K562 (cell line): ENCODE data around the gene HIPK2. TPM values are rescaled to one million over a fixed set of nuclear protein-coding genes. Genes with fewer than 3 reads are reported as not detected.

Source experiments
- CBX8 ChIP-seq: fragments of 200-600 bp; sonication (generic); IDR thresholded peaks from 2 replicates; pipeline ENCODE4 v1.6.1; 2012; ENCODE audit warnings: borderline replicate concordance, mixed run types, low read depth, mild to moderate bottlenecking, moderate library complexity, mixed read lengths, low read length, control low read depth, inconsistent platforms; ENCODE audit not compliant: poor library complexity, severe bottlenecking; ENCODE audit errors: extremely low read depth
- CEBPB ChIP-seq: fragments of 450-650 bp; IDR thresholded peaks from 2 replicates; pipeline ENCODE4 v1.6.1; 2016; ENCODE audit warnings: missing genetic modification characterization, missing compliant biosample characterization
- CHD4 ChIP-seq: fragments of 200-600 bp; sonication (generic); IDR thresholded peaks from 3 replicates; pipeline ENCODE4 v1.6.1; 2012; ENCODE audit warnings: low read depth, mild to moderate bottlenecking, mixed read lengths, low read length, inconsistent platforms; ENCODE audit not compliant: insufficient read depth, insufficient replicate concordance, poor library complexity, severe bottlenecking
- DNMT1 ChIP-seq: fragments of 450-650 bp; IDR thresholded peaks from 2 replicates; pipeline ENCODE4 v1.6.1; 2016; ENCODE audit warnings: antibody characterized with exemption, mild to moderate bottlenecking
- FUS ChIP-seq: fragments of 200-400 bp; formaldehyde crosslinking; optimal IDR thresholded peaks from 2 replicates; pipeline ENCODE3; 2017; ENCODE audit warnings: low read depth, low read length
- GABPB2 ChIP-seq: fragments of 250-450 bp; sonication (Bioruptor Pico); conservative IDR thresholded peaks from 2 replicates; pipeline ENCODE4 v1.5.1; 2021; ENCODE audit warnings: mild to moderate bottlenecking
- HDAC6 ChIP-seq: IDR thresholded peaks from 2 replicates; pipeline ENCODE4 v1.6.1; 2012; ENCODE audit warnings: low read depth, mild to moderate bottlenecking, control low read depth, inconsistent platforms, low read length, moderate library complexity
- HNRNPLL ChIP-seq: fragments of 200-400 bp; formaldehyde crosslinking; IDR thresholded peaks from 2 replicates; pipeline ENCODE4 v1.6.1; 2017; ENCODE audit warnings: low read length, low read depth, mild to moderate bottlenecking; ENCODE audit not compliant: poor library complexity, severe bottlenecking
- KAT7 ChIP-seq: sonication (generic); formaldehyde crosslinking; IDR thresholded peaks from 2 replicates; pipeline ENCODE4 v1.8.0; 2022; ENCODE audit warnings: missing genetic modification reagents, mild to moderate bottlenecking, borderline replicate concordance
- KDM1A ChIP-seq, 2 experiments: fragments of 450-650 bp; IDR thresholded peaks; 2 replicates each; pipeline ENCODE4 v1.6.1; 2016; ENCODE audit warnings: mild to moderate bottlenecking in 2 of 2
- KDM4B ChIP-seq, 2 experiments: fragments of 450-650 bp in 1 of 2; sonication (generic) in 1 of 2; IDR thresholded peaks; 2 replicates each; pipeline ENCODE4 v1.6.1; 2016 to 2017; ENCODE audit warnings: borderline replicate concordance in 2 of 2, antibody characterized with exemption in 1 of 2, low read depth in 1 of 2, mild to moderate bottlenecking in 1 of 2
- KLF13 ChIP-seq: fragments of 450-650 bp; IDR thresholded peaks from 2 replicates; pipeline ENCODE4 v1.6.1; 2016; ENCODE audit warnings: missing genetic modification characterization, low read depth, mild to moderate bottlenecking, missing compliant biosample characterization, moderate library complexity, borderline replicate concordance
- MAFG ChIP-seq: fragments of 450-650 bp; conservative IDR thresholded peaks from 2 replicates; pipeline ENCODE4 v1.6.1; 2016; ENCODE audit warnings: missing genetic modification characterization, missing compliant biosample characterization
- MCM7 ChIP-seq, 2 experiments: fragments of 450-650 bp; IDR thresholded peaks; 2 replicates each; pipeline ENCODE4 v1.6.1; 2016 to 2018
- MED1 ChIP-seq: sonication (generic); formaldehyde crosslinking; IDR thresholded peaks from 2 replicates; pipeline ENCODE4 v1.8.1; 2023; ENCODE audit warnings: missing genetic modification reagents, borderline replicate concordance
- MTA1 ChIP-seq: fragments of 450-650 bp; IDR thresholded peaks from 2 replicates; pipeline ENCODE4 v1.6.1; 2017; ENCODE audit warnings: borderline replicate concordance
- NFIX ChIP-seq: fragments of 250-450 bp; sonication (Bioruptor Pico); IDR thresholded peaks from 2 replicates; pipeline ENCODE4 v1.4.0; 2020; ENCODE audit warnings: low read depth, mild to moderate bottlenecking, moderate library complexity
- PHF21A ChIP-seq: fragments of 450-650 bp; IDR thresholded peaks from 2 replicates; pipeline ENCODE4 v1.6.1; 2017; ENCODE audit warnings: low read depth, borderline replicate concordance
- PRMT5 ChIP-seq: sonication (generic); formaldehyde crosslinking; IDR thresholded peaks from 2 replicates; pipeline ENCODE4 v1.5.0; 2020; ENCODE audit warnings: missing genetic modification reagents
- RB1 ChIP-seq: fragments of 450-650 bp; IDR thresholded peaks from 2 replicates; pipeline ENCODE4 v1.6.1; 2017; ENCODE audit warnings: low read depth, mild to moderate bottlenecking
- SIN3A ChIP-seq, 2 experiments: fragments of 150-350 bp in 1 of 2; IDR thresholded peaks; 2 replicates each; pipeline ENCODE4 v1.6.1; 2011 to 2016; ENCODE audit warnings: borderline replicate concordance in 2 of 2, low read depth in 2 of 2, low read length in 2 of 2, mild to moderate bottlenecking in 2 of 2, moderate library complexity in 2 of 2; ENCODE audit not compliant: control insufficient read depth in 1 of 2
- SMAD3 ChIP-seq: fragments of 450-650 bp; formaldehyde crosslinking; conservative IDR thresholded peaks from 2 replicates; pipeline ENCODE4 v1.4.0; 2020; ENCODE audit warnings: mild to moderate bottlenecking
- SMARCA4 ChIP-seq: fragments of 450-650 bp; IDR thresholded peaks from 2 replicates; pipeline ENCODE4 v1.6.1; 2016
- TAF7 ChIP-seq: fragments of 450-650 bp; IDR thresholded peaks from 2 replicates; pipeline ENCODE4 v1.6.1; 2016; ENCODE audit warnings: missing genetic modification characterization, missing compliant biosample characterization
- TARDBP ChIP-seq: fragments of 450-650 bp; IDR thresholded peaks from 2 replicates; pipeline ENCODE4 v1.6.1; 2016
- U2AF2 ChIP-seq: fragments of 200-400 bp; formaldehyde crosslinking; optimal IDR thresholded peaks from 2 replicates; pipeline ENCODE3; 2017; ENCODE audit warnings: low read depth, mild to moderate bottlenecking, low read length
- ZBTB7A ChIP-seq: IDR thresholded peaks from 2 replicates; pipeline ENCODE4 v1.6.1; 2011; ENCODE audit warnings: low read depth, mild to moderate bottlenecking, low read length, moderate library complexity, borderline replicate concordance; ENCODE audit not compliant: control insufficient read depth
- ZNF121 ChIP-seq: sonication (generic); formaldehyde crosslinking; conservative IDR thresholded peaks from 2 replicates; pipeline ENCODE4 v1.8.0; 2022; ENCODE audit warnings: missing genetic modification reagents
- ZNF444 ChIP-seq: fragments of 250-450 bp; sonication (Bioruptor Pico); IDR thresholded peaks from 2 replicates; pipeline ENCODE4 v1.4.0; 2020; ENCODE audit warnings: mild to moderate bottlenecking, moderate library complexity
- ZSCAN29 ChIP-seq: fragments of 450-650 bp; IDR thresholded peaks from 2 replicates; pipeline ENCODE4 v1.6.1; 2017
- ZSCAN32 ChIP-seq: fragments of 450-650 bp; formaldehyde crosslinking; IDR thresholded peaks from 2 replicates; pipeline ENCODE4 v1.4.0; 2020; ENCODE audit warnings: mild to moderate bottlenecking, moderate library complexity
- polyA plus RNA-seq, 8 experiments: library from polyadenylated mRNA; depleted of rRNA in 4 of 8; stranded (reverse) in 5 of 8; unstranded in 3 of 8; fragments of >200 nt; fragmentation: Nextera tagmentation in 2 of 8; fragmentation: Illumina TruSeq in 1 of 8; extraction: Ambion mirVana in 2 of 8; extraction: Trizol in 1 of 8; gene quantifications; 2 replicates each; pipeline versions ENCODE4 v1.2.1 to v1.2.3, GENCODE V29; 2011 to 2014; ENCODE audit warnings: inconsistent platforms in 1 of 8, missing spikeins in 1 of 8
- total RNA-seq, 7 experiments: library from RNA; depleted of rRNA in 6 of 7; stranded (reverse); fragments of >200 nt in 6 of 7; fragmentation: Illumina TruSeq in 2 of 7; extraction: Trizol in 2 of 7; gene quantifications; 2 replicates each; pipeline versions ENCODE4 v1.2.1 to v1.2.3, GENCODE V29; 2011 to 2021; ENCODE audit warnings: low replicate concordance in 1 of 7

The HIPK2 gene
- total and polyA plus RNA-seq, 9 of the 15 experiments (the other 6 are each of a cell fraction or from before 2014, with no cell fraction given), result 0.69 to 19.8 (median 5.1) TPM

GRCh38 chr7:139620676-139621344 lies 157.0 kb downstream of the HIPK2 start (continued):
- no peak for TF ChIP-seq HDAC6
- no peak for TF ChIP-seq PHF21A
- no peak for TF ChIP-seq PRMT5 (CRISPR knock-in tag)
- no peak for TF ChIP-seq ZBTB7A
- no peak for TF ChIP-seq SMARCA4
- TF ChIP-seq RB1, result peak; percentile 42; the same call in 1 of the 2 replicates
- TF ChIP-seq NFIX (CRISPR knock-in tag), result no peak
- no peak for TF ChIP-seq ZSCAN29
- TF ChIP-seq SIN3A (IDR thresholded peaks at IDR 0.05; ENCODE audit: borderline replicate concordance in 2 of 2, control insufficient read depth in 1 of 2, low read depth in 2 of 2, low read length in 2 of 2), result no peak
- no peak for TF ChIP-seq HNRNPLL
- peak in 1 of 2 experiments; percentile 93; a peak in 1 of 4 replicates for TF ChIP-seq MCM7 (IDR thresholded peaks at IDR 0.05)
- TF ChIP-seq CBX8, result no peak
- TF ChIP-seq KLF13 (tag), result no peak
- TF ChIP-seq TAF7 (tag), result no peak
- no peak for TF ChIP-seq KDM4B (IDR thresholded peaks at IDR 0.05; ENCODE audit: borderline replicate concordance in 2 of 2, low read depth in 1 of 2)
- TF ChIP-seq ZNF444 (CRISPR knock-in tag), result no peak
- TF ChIP-seq CEBPB (tag), result peak; percentile 90
- peak; percentile 43 for TF ChIP-seq ZNF121
- no peak for TF ChIP-seq MTA1
- no peak for TF ChIP-seq ZSCAN32
- TF ChIP-seq DNMT1, result no peak
- TF ChIP-seq U2AF2, result no peak
- TF ChIP-seq KAT7, result no peak
- no peak for TF ChIP-seq FUS
- TF ChIP-seq CHD4, result no peak
- TF ChIP-seq TARDBP, result no peak; the same call in 1 of the 2 replicates
- TF ChIP-seq MED1, result 0 out of 2 replicates have a peak, but pooled peaks have one; percentile 66
- no peak for TF ChIP-seq MAFG (tag)
- TF ChIP-seq SMAD3 (CRISPR knock-in tag), result no peak
- TF ChIP-seq GABPB2, result no peak
- TF ChIP-seq KDM1A (IDR thresholded peaks at IDR 0.05), result no peak
